Cerebellar cortex (tissue), 1 donor: ENCODE data around the gene IFIH1.
A peak's percentile ranks its signal among the peaks of the same experiment; 100 is the strongest.

Experiments used
- DNase-seq: peaks from one replicate; pipeline ENCODE4 v3.0.0-alpha.2; 2015; ENCODE audit warnings: low spot score

IFIH1 gene

DNA sequence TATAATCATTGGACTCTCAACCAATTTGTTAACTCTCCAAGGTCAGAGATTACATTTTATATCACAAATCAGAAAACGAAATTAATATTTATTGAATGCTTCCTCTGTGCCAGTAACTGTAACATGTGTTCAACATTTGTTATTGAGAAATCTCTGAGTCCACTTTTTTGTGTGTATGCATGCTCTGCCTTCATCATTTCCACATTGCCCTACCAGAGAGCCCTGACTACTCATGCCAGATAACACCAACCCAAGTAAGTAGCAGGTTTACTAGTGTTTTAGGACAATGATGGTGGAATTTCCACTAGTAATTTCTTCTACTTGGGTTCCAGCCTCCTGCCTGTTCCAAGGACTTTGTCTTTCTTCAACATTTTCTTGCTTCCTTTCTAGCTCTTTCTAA, 61.1 kb downstream of the IFIH1 start:
- no peak for DNase-seq

DNA sequence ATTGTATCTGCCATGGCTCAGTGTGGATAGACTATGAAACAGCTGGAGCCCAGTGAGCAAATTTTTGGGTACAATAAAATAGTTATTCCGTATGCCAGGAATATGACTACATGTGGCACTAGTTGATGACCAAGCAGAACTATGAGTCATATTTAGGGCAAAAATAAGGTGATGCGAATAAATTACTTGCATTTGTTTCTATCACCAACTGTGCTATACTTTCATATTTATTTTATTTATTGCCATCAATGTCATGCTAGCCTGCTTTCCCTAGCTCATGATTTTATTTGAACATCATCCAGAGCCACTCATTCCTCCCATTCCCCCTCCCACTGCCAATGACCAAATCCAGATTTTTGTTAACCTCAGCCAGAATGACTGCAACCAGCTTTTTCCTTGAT, 61.9 kb downstream of the IFIH1 start:
- DNase-seq = no peak

DNA sequence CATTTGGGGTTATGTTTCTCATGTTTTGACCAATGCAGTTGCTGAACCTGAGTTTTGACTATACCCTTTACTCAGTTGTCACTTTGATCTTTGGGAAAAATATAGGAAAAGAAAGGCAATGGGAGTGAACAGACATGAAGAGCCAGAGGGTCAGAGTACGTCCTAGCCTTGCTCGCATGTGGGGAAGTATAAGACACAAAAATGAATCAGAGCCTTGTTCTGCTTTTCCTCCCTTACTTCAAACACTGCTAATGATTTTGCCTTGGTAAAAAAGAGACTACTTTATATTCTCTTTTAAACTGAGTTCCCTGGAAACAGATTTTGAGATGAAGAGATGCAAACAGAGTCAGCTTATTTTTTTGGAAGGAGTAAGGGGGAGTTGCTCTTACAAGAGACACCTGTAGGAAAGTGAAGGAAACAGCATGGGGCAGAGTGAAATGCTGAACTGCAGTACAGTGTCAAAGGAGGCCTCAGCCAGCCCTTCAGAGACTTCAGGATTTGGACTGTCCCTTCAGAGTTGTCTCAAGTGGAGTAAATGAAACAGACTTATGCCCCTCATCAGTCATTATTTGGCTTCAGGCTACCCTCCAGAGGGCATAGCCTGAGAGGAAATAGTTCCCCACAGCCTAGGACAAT, 64.1 kb downstream of the IFIH1 start:
- no peak for DNase-seq

DNA sequence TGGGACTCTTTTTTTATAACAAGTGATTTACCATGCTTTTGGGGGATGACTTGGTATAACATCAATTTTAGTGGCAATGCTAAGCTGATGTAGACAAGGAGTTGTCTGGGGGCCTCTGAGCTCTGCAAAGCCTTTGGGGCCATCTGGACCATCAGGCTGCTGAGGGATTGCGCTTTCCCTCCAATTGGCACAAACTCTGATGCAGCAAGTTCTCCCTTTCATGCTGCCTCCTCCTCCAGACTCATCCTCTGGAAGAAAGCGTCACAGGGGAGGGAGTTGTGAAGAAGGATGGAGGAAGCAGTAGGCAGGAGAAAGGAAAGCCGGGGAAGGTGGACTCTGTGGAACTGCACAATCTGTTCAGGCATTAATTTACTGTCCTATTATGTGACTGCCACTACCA, 65.0 kb downstream of the IFIH1 start:
- DNase-seq = no peak

DNA sequence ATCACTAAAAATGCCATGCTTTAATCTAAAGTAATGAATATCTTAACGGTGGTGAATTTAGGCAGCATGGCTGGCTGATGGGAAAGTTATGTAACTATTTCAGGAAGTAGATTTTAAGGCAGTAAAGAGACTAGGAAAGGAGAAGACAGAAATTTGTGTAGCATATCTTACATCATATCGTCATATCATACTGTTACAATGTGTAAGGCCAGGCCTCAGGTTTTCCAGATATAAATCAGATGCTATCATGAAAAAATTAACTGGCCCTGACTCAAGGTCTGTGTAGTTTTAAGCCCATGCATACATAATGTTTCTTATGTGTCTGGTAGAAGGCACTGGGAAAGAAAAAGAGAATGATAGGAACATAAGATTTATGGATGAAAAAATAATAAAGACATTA, 66.3 kb downstream of the IFIH1 start:
- DNase-seq = no peak

DNA sequence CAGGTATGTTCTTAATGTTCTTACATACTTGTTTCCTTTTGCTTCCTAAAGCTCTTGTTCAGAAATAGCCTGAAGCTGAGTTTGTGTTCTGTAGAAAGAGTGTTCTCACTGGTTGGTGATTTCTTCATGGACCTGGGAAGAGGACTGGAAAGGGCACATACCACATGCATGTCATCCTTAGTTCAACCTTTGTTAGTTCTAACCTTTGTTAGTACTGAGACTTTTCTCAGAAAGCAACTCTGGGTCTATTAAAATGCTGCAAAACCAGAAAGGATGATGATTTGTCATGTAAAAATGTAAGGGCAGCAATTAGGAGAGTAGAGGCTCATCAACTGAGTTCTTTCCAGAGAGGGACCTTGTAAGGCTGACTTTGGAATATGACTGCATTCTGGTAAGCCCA, 72.7 kb downstream of the IFIH1 start:
- DNase-seq = no peak

DNA sequence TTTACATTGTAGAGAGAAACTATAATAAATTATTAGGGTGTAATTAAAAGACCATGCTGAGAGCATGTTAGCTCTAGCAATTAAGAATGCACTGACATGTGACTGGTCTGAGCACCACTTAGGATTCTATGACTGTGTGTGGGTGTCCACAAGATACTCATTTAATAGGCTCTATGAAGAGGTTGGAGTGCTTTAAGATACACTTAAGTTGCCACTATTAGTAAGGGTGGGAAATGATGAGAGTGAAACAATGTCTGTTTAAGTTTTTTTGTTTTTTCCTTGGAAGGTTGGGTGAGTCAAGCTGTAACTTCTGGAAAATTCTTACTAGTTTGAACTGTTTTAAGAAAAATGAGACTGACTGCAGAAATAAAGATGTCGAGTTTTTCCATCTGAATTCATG, 73.4 kb downstream of the IFIH1 start:
- DNase-seq = no peak

DNA sequence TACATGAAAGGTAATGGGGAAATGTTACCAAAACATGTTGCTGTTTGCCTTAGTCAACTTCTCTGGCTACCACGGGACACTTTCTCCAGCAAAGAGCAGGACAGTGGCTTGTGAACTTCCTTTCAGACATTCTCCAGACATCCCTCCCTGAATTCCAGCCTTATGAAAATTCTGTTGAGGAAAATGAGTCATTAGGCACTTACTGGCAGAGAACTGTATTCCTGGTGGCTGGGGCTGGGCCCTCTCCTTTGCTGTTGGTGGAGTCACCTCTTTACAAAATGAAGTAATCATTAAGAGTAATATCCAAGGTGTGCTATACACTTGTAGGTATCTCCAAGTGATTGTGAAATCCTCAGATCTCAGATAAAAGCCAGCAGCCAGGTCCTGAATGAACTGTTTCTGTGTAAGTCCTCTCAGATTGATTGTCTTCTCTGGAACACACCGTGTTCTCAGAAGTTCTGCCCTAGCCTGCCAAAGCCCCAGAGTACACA, 73.9 kb downstream of the IFIH1 start:
- DNase-seq = no peak

DNA sequence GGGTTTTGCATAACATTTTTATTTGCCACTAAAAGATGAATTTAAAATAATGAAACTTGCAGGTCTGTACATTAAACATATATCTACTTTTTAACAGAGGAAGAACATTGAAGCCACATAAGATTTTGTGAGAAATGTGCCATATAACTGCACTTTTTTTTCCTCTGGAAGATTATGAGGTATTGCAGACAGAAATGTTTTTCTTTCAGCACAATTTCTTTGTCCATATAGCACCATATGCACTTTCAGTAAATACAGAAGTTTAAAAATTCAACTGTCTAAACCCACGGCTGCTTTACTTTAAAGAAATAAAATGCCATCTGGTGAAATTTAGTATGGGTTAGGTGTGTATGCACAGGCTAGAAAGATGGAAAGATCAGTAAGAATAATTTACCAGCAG, 74.8 kb downstream of the IFIH1 start:
- DNase-seq = no peak

DNA sequence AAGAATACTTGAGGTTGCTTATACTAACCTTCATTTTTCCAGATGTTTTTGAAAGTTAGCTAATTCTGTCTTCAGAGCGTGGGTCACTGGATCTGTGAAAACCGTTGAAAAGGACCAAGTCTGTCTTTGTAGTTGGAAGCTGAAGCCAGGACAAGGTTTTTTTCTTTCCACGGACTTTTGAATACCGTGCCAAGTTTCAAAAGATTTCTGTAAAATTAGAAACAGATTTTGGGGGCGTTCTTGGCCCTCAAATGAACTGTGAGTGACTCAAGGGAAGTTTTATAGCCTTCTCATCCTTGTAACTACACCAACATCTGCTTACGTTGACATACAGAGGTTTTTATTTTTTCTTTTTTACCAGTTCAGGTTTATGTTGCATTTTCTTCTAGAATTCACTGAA, 75.2 kb downstream of the IFIH1 start, which contains the start of gene FAP:
FAP (minus strand) TSS at position 152 of the 400 bp plus-strand sequence; CDS start at position 34, 118 bp downstream.
- no peak for DNase-seq

DNA sequence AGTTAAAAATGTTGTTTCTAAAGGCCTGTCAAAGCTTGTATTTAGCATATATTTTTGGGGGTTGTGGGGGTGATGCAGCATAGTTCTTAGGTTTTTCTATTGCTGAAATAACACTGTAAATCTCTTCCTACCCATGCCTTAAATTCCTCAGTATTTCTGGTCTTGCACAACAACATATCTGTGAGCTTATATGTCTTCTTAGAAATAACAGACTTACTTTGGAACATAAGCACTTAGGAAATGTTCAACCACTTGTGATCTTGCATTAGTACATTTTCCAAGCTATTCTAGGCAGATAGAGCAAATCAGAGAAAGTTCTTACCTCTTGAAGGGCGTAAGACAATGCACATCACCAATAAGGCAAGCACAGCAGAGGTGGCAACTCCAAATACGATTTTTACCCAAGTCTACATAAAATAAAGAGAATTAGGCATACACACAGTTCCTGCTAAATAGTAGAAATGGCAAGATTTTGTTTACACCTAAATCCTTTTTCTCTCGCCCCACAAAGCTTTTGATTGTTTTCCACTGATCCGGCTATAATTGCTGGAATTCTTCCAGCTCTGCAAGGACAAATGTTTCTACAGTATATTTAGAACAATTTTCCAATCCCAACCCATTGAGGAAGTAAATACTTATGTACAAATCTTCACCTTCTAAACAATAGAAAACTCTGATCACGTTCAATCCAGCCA, 75.8 kb downstream of the IFIH1 start:
- DNase-seq = no peak

DNA sequence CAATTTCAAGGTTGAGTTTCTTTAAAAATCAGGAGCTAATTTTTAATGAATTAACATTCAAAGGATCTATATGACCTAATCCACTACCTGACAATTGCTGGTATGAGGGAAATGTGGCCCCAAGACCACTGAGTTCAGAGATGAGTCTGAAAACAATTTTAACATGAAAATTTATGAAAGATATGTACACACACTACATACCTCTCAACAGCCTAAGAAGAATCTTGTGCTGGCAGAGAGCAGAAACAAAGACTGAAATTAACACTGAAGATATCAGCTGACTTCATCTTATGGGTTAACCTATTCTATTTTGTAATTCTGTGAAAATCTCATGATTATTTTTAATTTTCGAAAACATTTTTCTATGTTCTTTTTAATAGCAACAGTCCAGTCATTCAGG, 76.9 kb downstream of the IFIH1 start:
- no peak for DNase-seq

DNA sequence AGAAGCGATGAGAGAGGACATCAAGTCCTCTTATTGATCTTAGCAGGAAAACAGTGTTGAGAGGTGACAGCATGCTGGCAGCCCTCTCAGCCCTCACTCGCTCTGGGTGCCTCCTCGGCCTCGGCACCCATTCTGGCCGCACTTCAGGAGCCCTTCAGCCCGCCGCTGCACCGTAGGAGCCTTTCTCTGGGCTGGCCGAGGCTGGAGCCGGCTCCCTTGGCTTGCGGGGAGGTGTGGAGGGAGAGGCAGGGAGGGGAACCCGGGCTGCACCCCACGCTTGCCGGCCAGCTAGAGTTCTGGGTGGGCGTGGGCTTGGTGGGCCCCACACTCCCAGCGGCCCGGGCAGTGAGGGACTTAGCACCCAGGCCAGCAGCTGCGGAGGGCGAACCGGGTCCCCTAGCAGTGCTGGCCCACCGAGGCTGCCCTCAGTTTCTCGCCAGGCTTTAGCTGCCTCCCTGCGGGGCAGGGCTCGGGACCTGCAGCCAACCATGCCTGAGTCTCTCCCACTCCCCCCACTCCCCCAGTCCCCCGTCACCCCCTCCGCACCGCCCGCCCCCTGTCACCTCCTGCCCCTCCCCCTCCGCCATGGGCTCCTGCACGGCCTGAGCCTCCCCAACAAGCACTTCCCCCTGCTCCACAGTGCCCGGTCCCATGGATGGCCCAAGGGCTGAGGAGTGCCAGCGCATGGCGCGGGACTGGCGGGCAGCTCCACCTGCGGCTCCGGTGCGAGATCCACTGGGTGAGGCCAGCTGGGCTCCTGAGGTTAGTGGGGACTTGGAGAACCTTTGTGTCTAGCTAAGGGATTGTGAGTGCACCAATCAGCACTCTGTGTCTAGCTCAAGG, 83.6 kb downstream of the IFIH1 start:
- no peak for DNase-seq

DNA sequence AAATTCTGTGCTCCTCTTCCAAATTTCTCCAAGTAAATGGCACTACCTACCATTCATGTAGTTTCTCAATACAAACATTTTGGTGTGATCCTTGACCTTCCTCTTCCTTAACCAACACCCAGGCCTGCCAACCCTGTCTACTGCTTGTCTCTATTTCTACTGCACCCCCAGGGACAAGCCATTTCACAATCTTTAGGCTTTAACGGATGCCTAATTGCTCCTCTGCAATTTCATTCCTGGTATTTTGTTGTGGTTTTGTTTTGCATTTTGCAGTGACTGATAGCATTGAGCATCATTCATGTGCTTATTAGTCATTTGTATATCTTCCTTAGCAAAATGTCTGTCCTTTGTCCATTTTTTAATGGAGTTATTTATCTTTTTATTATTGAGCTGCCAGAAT, 85.3 kb downstream of the IFIH1 start:
- DNase-seq = no peak

DNA sequence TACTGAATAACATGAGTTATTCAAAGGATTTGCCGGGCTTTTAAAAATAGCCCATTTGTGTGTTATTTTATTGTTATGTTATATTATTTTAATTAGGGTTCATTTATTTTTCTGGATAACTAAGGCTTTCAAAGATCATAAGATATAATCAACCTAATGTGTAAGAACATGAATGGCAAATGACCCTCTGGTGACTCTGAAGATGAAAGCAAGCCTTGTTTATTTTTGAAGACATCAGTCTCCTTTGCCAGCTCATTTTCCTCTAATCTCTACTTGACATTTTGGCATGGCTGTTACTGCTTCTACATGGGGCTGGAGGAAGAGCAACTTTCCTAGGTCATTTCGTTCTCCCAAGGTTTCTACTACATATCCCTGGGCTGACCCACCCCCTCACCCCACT, 85.8 kb downstream of the IFIH1 start:
- DNase-seq = no peak

DNA sequence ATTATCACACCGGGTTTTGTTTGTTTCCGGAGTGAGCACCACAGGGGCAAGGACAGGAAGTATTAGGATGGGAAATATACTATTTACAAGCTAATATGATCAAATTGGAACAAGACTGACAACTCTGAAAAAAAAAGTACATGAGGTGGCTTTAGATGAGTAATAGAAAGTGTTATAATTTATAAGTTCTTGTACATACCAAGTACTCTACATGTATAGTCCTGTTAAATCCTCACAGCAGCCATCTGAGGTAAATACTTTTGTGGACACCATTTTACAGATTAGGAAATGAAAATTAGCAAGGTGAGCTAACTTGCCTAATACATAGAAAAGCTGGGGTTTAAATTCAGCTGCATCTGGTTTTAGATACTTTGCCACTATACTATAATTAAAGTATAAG, 86.5 kb downstream of the IFIH1 start:
- DNase-seq = no peak

DNA sequence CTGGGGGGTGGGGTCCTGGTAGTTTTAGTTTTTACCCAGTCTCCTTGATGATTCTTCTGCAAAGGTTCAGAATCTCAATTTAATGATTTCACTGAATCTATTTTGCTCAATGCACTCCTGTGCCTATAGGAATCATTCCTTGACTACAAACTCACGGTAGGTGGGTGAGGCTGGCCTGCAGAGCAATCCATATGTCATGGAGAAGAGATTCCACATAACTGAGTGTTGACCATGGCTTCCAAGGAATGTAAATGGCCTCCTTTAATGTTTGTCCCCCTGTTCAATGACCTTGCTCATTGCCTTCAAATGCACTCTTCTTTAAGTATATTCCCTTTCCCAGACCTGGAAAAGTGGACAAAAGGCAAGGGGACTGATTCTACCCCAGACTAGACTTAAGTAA, 87.7 kb downstream of the IFIH1 start:
- DNase-seq = no peak

DNA sequence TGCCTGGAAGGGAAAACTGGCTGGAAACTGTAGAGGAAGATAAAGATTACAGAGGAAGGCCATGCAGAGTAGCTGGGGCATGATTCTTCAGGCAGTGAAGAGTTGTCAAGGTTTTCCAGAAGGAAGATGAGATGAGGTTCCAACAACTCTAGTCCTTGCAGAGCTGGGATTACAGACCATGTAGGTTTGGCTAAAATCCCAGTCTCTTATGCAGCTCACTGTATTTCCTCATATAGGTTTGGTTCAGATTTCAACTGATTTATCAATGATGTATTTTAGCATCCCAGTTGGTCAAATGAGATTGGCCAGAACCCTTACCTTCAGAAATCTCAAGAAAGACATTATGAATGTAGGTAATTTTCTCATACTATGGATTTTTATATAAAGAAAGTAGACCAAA, 91.6 kb downstream of the IFIH1 start:
- DNase-seq = no peak

DNA sequence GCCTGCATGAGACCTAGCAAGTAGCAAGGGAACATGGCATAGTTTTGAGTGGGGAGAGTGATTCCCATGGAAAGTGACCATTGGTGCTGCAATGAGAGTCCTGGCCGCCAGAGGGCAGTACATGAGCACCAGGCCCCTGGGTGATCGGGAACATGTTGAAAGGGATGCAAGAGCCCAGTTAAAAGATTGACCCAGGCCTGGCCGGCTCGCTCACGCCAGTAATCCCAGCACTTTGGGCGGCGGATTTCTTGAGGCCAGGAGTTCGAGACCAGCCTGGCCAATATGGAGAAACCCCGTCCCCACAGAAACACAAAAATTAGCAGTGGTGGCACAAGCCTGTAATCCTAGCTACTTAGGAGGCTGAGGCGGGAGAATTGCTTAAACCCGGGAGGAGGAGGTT, 97.4 kb downstream of the IFIH1 start:
- peak; percentile 55 for DNase-seq

DNA sequence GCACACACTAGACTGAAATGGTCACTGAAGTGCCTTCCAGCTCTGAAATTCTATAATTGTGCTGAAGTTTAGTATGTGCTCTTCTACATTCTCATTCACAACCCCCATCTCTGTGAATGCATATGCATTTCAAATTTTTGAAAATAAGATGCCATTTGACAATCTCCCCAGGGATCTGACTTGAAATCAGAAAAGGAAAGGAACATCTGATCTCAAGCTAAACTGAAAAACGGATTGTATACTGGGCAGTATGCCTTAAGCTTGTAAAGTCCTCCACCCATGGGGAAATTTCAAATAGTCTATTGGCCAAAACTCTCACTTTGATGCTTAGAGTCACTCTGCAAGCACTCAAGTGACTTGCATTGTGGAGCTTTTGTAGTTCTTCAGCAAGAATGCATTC, 98.1 kb downstream of the IFIH1 start:
- no peak for DNase-seq

DNA sequence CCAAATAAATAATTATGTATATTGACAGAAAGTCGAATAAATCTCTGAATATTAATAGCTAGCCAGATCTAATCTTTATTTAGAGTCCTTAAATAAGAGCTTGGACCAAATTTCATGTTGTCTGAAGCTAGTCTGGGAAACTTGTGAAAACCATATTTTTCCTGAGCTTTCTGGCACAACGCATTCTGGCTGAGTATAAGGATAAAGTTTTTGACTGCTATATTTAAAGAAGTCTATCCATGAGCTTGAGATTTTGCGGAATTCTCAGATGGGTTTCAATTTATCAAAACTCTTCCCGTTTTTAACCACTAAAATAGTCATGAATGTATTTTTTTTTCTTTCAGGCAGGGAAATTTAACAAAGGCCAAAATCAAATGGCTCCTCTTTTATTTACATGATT, 99.1 kb downstream of the IFIH1 start:
- DNase-seq = no peak

DNA sequence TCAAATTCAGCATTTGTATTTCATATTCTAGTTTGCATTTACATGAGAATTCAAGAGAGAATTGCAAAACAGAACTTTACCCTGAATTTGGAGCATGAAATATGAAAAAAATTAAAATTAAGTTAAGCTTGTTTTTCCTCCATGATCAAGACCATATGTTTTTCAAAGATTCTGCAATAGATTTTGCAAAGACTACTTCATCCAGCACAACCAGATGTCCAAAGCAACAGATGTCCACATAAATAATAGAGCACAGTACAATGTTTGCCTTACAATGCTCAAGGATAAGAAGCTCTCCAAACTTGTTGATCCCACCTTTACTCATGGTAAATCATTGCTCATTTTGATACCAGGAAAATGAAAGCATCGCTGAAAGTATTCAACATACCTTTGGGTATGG, 100.9 kb downstream of the IFIH1 start:
- DNase-seq = no peak
